Adrenal gland (tissue), 5 donors: ENCODE measurements around the gene ZNF616.

ENCODE experiments used
- CTCF ChIP-seq, 6 experiments: fragments of 450-650 bp in 4 of 6; fragments of 200-600 bp in 2 of 6; sonication (generic) in 1 of 6; IDR thresholded peaks; 1 replicate in 5 of 6; 2 replicates in 1 of 6; pipeline versions ENCODE4 v1.5.1 to v1.8.0; 2016 to 2021; ENCODE audit warnings: antibody characterized with exemption in 6 of 6, mild to moderate bottlenecking in 2 of 6, moderate library complexity in 1 of 6
- POLR2A ChIP-seq, 2 donors: fragments of 450-650 bp; IDR thresholded peaks; one replicate each; pipeline ENCODE4 v1.6.1; 2017; ENCODE audit warnings: antibody characterized with exemption in 2 of 2, mild to moderate bottlenecking in 2 of 2, moderate library complexity in 1 of 2
- donor health status: DM: no; HTN: no; CAD: no.

GRCh38 chr19:52065399-52065798 lies 74.3 kb downstream of the ZNF616 start:
- TF ChIP-seq POLR2A (IDR thresholded peaks at IDR 0.05) (no peak), CTCF (IDR thresholded peaks at IDR 0.05) (no peak)
